ENCODE data around the gene CFAP46.
"Not testable (repeated sequence)": the region's sequence is repeated elsewhere in the genome, so short reads cannot be mapped to it uniquely, and the experiment has no call there.

Gene CFAP46

DNA sequence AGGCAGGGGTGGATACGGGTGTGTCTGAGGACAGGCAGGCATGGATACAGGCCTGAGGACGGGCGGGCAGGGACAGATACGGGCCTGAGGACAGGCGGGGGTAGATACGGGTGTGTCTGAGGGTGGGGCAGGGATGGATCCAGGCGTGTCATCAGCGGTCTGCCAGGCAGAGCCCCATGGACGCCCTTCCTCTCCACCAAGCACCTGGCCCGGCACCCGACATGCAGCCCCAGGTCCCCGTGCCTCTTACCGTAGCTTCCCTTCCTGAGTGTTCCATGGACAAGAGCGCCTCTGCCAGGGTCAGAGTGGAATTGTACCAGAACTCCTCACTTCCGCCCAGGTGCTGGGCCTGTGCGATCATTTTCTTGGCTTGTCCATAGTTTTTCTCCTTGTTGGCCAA, 81.8 kb downstream of the CFAP46 start:
- DNase-seq, result no peak

DNA sequence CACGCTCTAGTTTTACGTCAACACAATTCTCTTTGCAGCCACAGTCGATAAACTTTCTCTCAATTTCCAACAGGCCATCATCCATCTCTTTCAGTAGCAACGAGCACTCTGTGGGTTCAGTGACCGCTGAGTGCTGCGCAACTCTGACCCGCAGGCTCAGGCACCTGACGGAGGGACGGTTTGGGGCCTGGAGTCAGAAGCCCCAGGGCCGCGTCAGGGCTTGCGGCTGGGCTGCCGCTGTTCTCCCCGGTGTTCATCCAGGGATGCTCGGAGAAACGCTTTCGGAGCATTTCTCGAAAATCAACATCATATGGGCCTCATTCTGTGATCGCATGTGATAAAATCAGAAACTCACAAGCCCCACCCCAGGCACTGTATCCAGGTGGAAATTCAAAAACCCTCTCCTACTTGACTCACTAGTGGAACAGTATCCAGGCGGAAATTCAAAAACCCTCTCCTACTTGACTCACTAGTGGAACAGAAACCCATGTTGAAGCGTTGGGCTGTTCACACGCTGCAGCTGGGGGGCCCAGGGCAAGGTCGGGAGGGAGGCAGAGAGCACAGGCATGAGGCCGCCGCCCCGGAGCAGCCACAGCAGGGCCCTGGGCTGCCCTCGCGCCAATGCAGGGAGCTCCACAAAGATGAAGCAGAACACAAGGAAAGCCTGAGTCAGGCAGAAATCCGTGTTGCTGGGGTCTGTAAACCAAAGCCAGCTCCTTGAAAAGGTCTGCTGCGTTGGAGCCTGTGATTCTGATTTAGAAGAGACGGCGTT, 83.1 kb downstream of the CFAP46 start:
- no peak for DNase-seq

- no peak for DNase-seq
These were observed 84.0 kb downstream of the CFAP46 start for GRCh38 chr10:132858121-132859081.

GRCh38 chr10:132856869-132857524, 85.4 kb downstream of the CFAP46 start:
- no peak for DNase-seq

GRCh38 chr10:132855889-132856288, 86.5 kb downstream of the CFAP46 start:
- DNase-seq, result no peak

DNA sequence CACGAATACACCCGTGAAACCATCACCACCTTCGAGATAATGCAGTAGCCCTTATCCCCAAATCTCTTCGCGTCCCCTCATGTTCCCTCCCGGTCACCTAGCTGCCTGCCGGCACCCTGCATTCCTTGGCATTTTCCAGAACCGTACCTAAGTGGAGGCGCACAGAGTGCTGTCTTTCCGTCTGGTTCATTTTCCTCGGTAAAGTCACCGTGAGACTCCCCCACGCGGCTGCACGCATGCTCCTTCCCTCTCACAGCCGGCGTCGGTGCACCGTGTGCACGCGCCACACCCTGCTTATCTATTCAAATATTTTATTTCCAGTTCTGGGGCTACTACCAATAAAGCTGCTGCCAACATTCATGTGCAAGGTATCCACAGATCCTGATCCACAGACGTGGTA, 90.9 kb downstream of the CFAP46 start:
- DNase-seq, result no peak

GRCh38 chr10:132850896-132851295, 91.5 kb downstream of the CFAP46 start:
- no peak for DNase-seq

GRCh38 chr10:132850246-132850645, 92.1 kb downstream of the CFAP46 start:
- DNase-seq, result no peak

DNA sequence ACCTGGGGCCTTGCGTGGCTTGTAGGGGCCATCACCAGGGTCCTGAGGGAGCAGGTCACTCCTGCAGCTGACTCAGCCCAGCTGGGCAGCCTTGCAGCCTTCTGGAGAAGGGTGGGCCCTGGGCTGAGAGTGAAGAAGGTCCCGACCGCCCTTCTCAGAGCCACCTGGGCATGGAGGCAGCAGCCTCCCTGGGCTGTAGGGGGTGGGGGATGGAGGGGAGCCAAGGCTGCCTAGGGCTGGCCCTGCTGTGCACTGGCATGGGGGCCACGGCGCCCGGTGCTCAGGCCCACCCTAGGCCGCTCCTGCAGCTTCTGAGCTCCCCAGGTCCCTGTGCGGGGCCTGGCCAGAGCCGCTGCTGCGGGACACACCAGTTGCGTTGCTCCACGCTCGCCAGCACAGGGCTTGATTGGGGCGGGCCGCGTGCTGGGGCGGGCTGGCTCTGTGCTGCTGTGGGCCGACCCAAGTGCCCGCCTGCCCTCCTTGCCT, 92.8 kb downstream of the CFAP46 start:
- DNase-seq, result no peak

- no peak for DNase-seq
These were observed 93.3 kb downstream of the CFAP46 start for GRCh38 chr10:132848951-132849545.

DNA sequence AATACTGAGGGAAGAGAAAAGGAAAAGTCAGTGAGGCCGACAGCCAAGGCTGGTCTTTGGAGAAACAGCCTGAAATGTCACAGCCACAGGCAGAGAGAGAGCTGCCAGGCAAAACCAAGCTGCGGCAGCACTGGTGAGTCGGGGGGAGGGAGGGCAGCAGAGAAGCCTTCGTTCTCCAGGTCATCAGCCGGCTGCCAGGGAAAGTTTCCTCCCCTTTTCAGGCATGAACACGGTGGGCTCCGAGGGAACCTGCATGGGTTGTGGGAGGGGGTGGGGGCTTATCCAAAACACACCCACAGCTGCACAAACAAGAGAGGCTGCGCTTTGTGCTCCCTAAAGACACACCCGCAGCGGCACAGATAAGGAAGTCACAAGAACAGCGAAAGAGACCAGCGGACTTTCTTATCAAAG, 94.1 kb downstream of the CFAP46 start:
- no peak for DNase-seq

DNA sequence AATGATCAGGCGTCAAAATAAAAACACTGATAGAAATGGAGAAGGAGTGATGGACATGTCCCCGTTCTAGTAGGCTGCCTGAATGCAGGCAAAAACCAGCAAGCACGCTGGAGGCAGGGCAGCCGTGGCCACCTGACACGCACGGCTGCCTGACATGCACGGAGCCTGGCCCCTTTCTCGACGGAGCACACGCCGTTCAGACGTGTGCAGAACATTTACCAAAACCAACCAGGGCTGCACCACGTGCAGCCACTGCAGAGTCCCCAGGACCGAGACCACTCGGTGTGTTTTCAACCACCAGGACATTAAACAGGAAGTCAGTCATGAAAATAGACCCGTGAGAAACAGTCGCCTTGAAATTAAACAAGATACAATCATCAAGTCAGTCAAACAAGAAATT, 94.5 kb downstream of the CFAP46 start:
- DNase-seq, result no peak

DNA sequence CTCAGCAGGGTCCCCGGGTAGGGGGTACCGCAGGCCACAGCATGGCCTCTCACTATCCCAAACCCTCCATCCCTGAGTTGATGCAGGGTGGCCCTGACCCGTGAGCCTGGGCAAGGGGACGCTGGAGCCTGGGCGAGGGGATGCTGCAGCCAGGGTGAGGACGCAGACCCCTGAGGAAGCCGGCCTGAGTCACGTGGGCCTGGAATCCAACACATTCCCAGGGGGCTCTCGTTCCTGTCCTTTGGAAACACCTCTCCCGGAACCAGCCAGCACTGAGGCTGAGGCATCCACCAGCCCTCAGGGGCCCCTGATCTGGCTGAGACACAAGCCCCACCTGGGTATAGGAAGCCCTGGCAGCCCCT, 95.0 kb downstream of the CFAP46 start:
- DNase-seq, result no peak

DNA sequence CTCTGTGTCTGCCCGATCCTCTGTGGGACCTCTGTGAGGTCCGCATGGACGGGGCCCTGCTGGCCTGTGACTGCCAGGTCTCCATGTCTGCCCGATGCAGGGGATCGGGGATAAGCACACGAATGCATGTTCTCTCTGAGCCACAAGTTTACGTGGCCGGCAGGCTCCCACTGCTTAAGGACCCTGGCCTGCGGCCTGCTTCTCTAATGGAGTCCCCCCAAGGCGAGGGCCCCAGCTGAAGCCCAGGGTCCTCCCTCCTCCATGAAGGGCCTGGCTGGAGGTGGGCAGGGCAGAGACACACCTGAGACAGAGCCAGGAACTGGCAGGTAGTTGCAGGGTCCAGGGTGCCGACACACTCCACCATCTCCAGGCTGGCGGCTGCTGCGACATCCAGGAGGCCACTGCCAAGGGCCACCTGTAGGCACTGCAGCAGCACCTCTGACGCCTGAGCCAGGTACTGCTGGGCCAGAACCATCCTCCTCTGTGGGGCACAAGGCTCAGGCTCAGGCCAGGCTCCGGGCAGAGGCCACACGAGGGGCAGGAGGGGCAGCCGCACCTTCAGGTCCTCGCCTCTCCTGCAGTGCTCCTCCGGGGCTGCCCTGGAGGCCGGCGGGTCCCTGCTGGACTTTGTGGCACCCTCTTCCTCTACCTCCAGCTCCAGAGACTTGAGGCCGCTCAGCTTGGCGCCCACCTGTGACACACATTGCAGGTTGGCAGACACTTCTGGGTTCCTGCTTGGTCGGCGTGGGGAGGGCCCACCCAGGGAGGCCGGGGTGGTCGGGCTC, 95.5 kb downstream of the CFAP46 start:
- DNase-seq, result no peak

- no peak for DNase-seq
These were observed 96.4 kb downstream of the CFAP46 start for GRCh38 chr10:132845780-132846595.

DNA sequence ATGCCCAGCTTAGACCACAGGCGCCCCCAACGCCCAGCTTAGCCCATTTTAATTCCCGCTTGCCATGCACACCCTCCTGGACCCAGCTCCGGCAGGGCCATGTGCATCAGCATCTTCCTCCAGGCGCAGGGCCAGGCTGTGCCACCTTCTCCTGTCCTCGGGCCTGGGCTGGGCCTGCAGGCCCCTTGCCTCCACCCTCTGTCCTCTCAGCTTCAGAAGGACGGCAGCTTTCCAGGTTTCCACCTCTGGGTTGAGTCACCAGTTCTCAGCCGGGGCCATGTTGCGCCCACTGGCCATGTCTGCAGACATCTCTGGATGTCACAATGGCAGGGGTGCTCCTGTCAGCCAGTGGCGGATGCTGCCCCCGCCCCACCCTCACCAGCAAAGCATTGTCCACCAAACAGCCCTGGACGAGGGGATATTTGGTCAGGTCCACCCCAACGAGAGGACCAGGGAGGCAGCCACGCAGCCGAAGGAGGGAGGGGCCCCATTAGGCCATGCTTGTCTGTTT, 97.3 kb downstream of the CFAP46 start:
- DNase-seq, result no peak

GRCh38 chr10:132844069-132844809, 98.1 kb downstream of the CFAP46 start:
- DNase-seq, result no peak

- not testable (repeated sequence) for DNase-seq
These were observed 99.1 kb downstream of the CFAP46 start for GRCh38 chr10:132843276-132843675.

GRCh38 chr10:132842397-132842796, 100.0 kb downstream of the CFAP46 start:
- no peak for DNase-seq

DNA sequence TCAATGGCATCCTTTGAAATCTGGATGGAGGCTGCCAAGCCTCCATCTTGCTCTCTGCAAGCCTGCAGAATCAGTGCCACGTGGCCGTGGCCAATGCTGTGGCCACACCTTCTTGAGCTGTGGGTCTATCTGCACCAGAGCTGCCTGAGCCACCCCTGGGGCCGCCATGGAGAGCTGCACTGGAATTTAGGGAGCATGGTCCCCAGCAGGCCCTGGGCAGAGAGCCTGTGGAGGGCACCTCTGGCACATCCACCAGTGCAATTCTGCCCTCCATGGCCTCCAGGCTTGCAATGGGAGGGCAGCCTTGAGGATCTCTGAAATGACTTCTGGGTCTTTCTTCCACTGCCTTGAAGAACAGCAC, 100.8 kb downstream of the CFAP46 start:
- DNase-seq, result no peak
